ENCODE results near the gene CREG1. TPM values are rescaled to one million over a fixed set of nuclear protein-coding genes. Genes with fewer than 3 reads are reported as not detected.

The CREG1 gene
- total RNA-seq, 1 donor from 2014 or later = 36.0 TPM

GRCh38 chr1:167584581-167584980, 31.0 kb upstream of the CREG1 start:
- Histone ChIP-seq H3K4me3 (ENCODE audit: insufficient read depth, low read depth, low read length) (no peak overlapping the region), H3K9ac (ENCODE audit: low read length) (no peak overlapping the region), H4K20me1 (ENCODE audit: insufficient read depth, low read length) (no peaks in the 10 kb centered on the region), H3K36me3 (ENCODE audit: insufficient read depth, low read length) (no peaks in the 10 kb centered on the region), H3K79me2 (ENCODE audit: insufficient read depth, low read length) (no peaks in the 10 kb centered on the region), H3K4me1 (ENCODE audit: insufficient read depth, low read length) (no peaks in the 10 kb centered on the region), H3K27me3 (ENCODE audit: insufficient read depth, low read length) (no peaks in the 10 kb centered on the region), H2AFZ (ENCODE audit: low read depth, low read length) (no peak overlapping the region), H3K9me3 (ENCODE audit: insufficient read depth, low read depth, low read length) (no peaks in the 10 kb centered on the region), H3K4me2 (ENCODE audit: low read length) (no peak overlapping the region), H3K27ac (ENCODE audit: low read depth, low read length) (no peak overlapping the region)
- FAIRE-seq (no peak), DNase-seq (ENCODE audit: low read depth) (no peak)
- Mint-ChIP-seq H3K36me3 (ENCODE audit: low read depth, unreplicated experiment) (no peaks in the 10 kb centered on the region), H3K27ac (ENCODE audit: unreplicated experiment) (no peak overlapping the region), H3K4me1 (ENCODE audit: low read depth, unreplicated experiment) (no peaks in the 10 kb centered on the region), H3K9me3 (ENCODE audit: unreplicated experiment) (peaks cover 10% of the 10 kb centered on the region), H3K4me3 (ENCODE audit: unreplicated experiment) (no peak overlapping the region), H3K27me3 (ENCODE audit: low read depth, unreplicated experiment) (peaks cover 11% of the 10 kb centered on the region)
- TF ChIP-seq CTCF (IDR thresholded peaks at IDR 0.05; ENCODE audit: insufficient read depth, low read depth, low read length) (no peak), EZH2 (IDR thresholded peaks at IDR 0.05; ENCODE audit: insufficient read depth, low read length) (no peak)

- H3K27me3 Mint-ChIP-seq (ENCODE audit: low read depth, unreplicated experiment) = peaks cover 23% of the 10 kb centered on the region
- FAIRE-seq (no peak), DNase-seq (ENCODE audit: low read depth) (no peak)
- H3K27me3 ChIP-seq (ENCODE audit: insufficient read depth, low read length) = no peaks in the 10 kb centered on the region
- H3K27ac Mint-ChIP-seq (ENCODE audit: unreplicated experiment) = no peak overlapping the region
- no peak overlapping the region for H3K9ac ChIP-seq (ENCODE audit: low read length)
- no peaks in the 10 kb centered on the region for H3K36me3 ChIP-seq (ENCODE audit: insufficient read depth, low read length)
- H3K4me3 Mint-ChIP-seq (ENCODE audit: unreplicated experiment) = no peak overlapping the region
- no peak overlapping the region for H3K4me2 ChIP-seq (ENCODE audit: low read length)
- TF ChIP-seq CTCF (IDR thresholded peaks at IDR 0.05; ENCODE audit: insufficient read depth, low read depth, low read length) = no peak
- no peak for TF ChIP-seq EZH2 (IDR thresholded peaks at IDR 0.05; ENCODE audit: insufficient read depth, low read length)
- H3K27ac ChIP-seq (ENCODE audit: low read depth, low read length) = no peak overlapping the region
- peaks cover 10% of the 10 kb centered on the region for H3K9me3 Mint-ChIP-seq (ENCODE audit: unreplicated experiment)
- H3K4me1 ChIP-seq (ENCODE audit: insufficient read depth, low read length) = no peaks in the 10 kb centered on the region
- no peaks in the 10 kb centered on the region for H3K36me3 Mint-ChIP-seq (ENCODE audit: low read depth, unreplicated experiment)
- H3K79me2 ChIP-seq (ENCODE audit: insufficient read depth, low read length) = no peaks in the 10 kb centered on the region
- no peaks in the 10 kb centered on the region for H3K9me3 ChIP-seq (ENCODE audit: insufficient read depth, low read depth, low read length)
- no peak overlapping the region for H2AFZ ChIP-seq (ENCODE audit: low read depth, low read length)
- no peaks in the 10 kb centered on the region for H3K4me1 Mint-ChIP-seq (ENCODE audit: low read depth, unreplicated experiment)
- no peak overlapping the region for H3K4me3 ChIP-seq (ENCODE audit: insufficient read depth, low read depth, low read length)
- H4K20me1 ChIP-seq (ENCODE audit: insufficient read depth, low read length) = no peaks in the 10 kb centered on the region
These were observed 29.2 kb upstream of the CREG1 start for GRCh38 chr1:167582722-167583121.

- Mint-ChIP-seq H3K4me1 (ENCODE audit: low read depth, unreplicated experiment) (no peaks in the 10 kb centered on the region), H3K27me3 (ENCODE audit: low read depth, unreplicated experiment) (peaks cover 23% of the 10 kb centered on the region), H3K36me3 (ENCODE audit: low read depth, unreplicated experiment) (no peaks in the 10 kb centered on the region), H3K4me3 (ENCODE audit: unreplicated experiment) (no peak overlapping the region), H3K9me3 (ENCODE audit: unreplicated experiment) (peaks cover 10% of the 10 kb centered on the region), H3K27ac (ENCODE audit: unreplicated experiment) (no peak overlapping the region)
- Histone ChIP-seq H3K27ac (ENCODE audit: low read depth, low read length) (no peak overlapping the region), H3K27me3 (ENCODE audit: insufficient read depth, low read length) (no peaks in the 10 kb centered on the region), H4K20me1 (ENCODE audit: insufficient read depth, low read length) (no peaks in the 10 kb centered on the region), H3K4me1 (ENCODE audit: insufficient read depth, low read length) (no peaks in the 10 kb centered on the region), H3K4me3 (ENCODE audit: insufficient read depth, low read depth, low read length) (no peak overlapping the region), H2AFZ (ENCODE audit: low read depth, low read length) (no peak overlapping the region), H3K36me3 (ENCODE audit: insufficient read depth, low read length) (no peaks in the 10 kb centered on the region), H3K9ac (ENCODE audit: low read length) (no peak overlapping the region), H3K9me3 (ENCODE audit: insufficient read depth, low read depth, low read length) (no peaks in the 10 kb centered on the region), H3K4me2 (ENCODE audit: low read length) (no peak overlapping the region), H3K79me2 (ENCODE audit: insufficient read depth, low read length) (no peaks in the 10 kb centered on the region)
- TF ChIP-seq EZH2 (IDR thresholded peaks at IDR 0.05; ENCODE audit: insufficient read depth, low read length) (no peak), CTCF (IDR thresholded peaks at IDR 0.05; ENCODE audit: insufficient read depth, low read depth, low read length) (no peak)
- FAIRE-seq (no peak), DNase-seq (ENCODE audit: low read depth) (no peak)
These were observed 28.5 kb upstream of the CREG1 start for GRCh38 chr1:167582064-167582463.
